GM12878 (cell line): ENCODE data around the gene IL20RA. TPM values are rescaled to one million over a fixed set of nuclear protein-coding genes. Genes with fewer than 3 reads are reported as not detected.

Source experiments
- ATAC-seq: fragments of 200-7000 bp; cut with Tn5 transposase; 3 replicates; pipeline ENCODE4 v1.9.1; 2020; ENCODE audit warnings: mild to moderate bottlenecking, moderate library complexity
- BruUV-seq: library from RNA; stranded (reverse); fragments of 400-500 nt; replicated peaks from 2 replicates; lab custom pipeline; 2021; lab: Mats Ljungman, UMichigan
- CTCF ChIA-PET: fragments of 300-600 bp; sonication (Branson Sonifier 250); formaldehyde crosslinking; extraction: SDS; loops from one replicate; lab custom pipeline; 2021; ENCODE audit warnings: inconsistent platforms; lab: Yijun Ruan, JAX
- POLR2A ChIA-PET: fragments of 350-600 bp; formaldehyde crosslinking; extraction: SDS; loops from one replicate; lab custom pipeline; 2021; ENCODE audit warnings: inconsistent platforms; lab: Charles Lee
- RAD21 ChIA-PET: fragments of 300-600 bp; sonication (Branson Sonifier 250); formaldehyde crosslinking; loops from one replicate; lab custom pipeline; 2023; ENCODE audit warnings: antibody characterized with exemption; ENCODE audit not compliant: unreplicated experiment; lab: Charles Lee
- SMC1A ChIA-PET: fragments of 300-600 bp; sonication (Branson Sonifier 250); formaldehyde crosslinking; loops from one replicate; lab custom pipeline; 2023; ENCODE audit not compliant: unreplicated experiment, uncharacterized antibody; lab: Charles Lee
- DNase-seq: peaks from one replicate; pipeline ENCODE4 v3.0.0-alpha.2; 2011; ENCODE audit warnings: low read depth, low spot score
- FAIRE-seq: peaks from 3 replicates; lab custom pipeline; 2011; peaks lifted over from hg19 to GRCh38; lab: Jason Lieb, UNC
- H2AFZ ChIP-seq: 2 replicates; pipeline ENCODE4 v1.6.0; 2011; ENCODE audit warnings: low read depth, low read length, control low read depth; ENCODE audit not compliant: control insufficient read depth
- H3K27ac ChIP-seq: 2 replicates; pipeline ENCODE4 v1.5.1; 2011; ENCODE audit warnings: control low read depth; ENCODE audit not compliant: control insufficient read depth, insufficient read depth
- H3K27me3 ChIP-seq, 2 experiments: replicated peaks in 1 of 2; 2 replicates each; pipeline versions ENCODE4 v1.6.0 to v1.6.1; 2011; ENCODE audit warnings: low read length in 1 of 2; ENCODE audit not compliant: control insufficient read depth in 2 of 2, insufficient read depth in 2 of 2
- H3K36me3 ChIP-seq, 2 experiments: 2 replicates each; pipeline ENCODE4 v1.5.1; 2011; ENCODE audit warnings: low read length in 1 of 2; ENCODE audit not compliant: control insufficient read depth in 2 of 2, insufficient read depth in 2 of 2
- H3K4me1 ChIP-seq: 2 replicates; pipeline ENCODE4 v1.6.1; 2011; ENCODE audit warnings: mild to moderate bottlenecking, low read length, moderate library complexity, mixed read lengths; ENCODE audit not compliant: control insufficient read depth, insufficient read depth
- H3K4me2 ChIP-seq: 2 replicates; pipeline ENCODE4 v1.6.0; 2011; ENCODE audit warnings: control low read depth; ENCODE audit not compliant: control insufficient read depth, insufficient read depth
- H3K4me3 ChIP-seq: fragments of 200-600 bp; sonication (generic); 2 replicates; pipeline ENCODE4 v1.5.1; 2016
- H3K79me2 ChIP-seq: 2 replicates; pipeline ENCODE4 v1.6.0; 2011; ENCODE audit warnings: low read length; ENCODE audit not compliant: control insufficient read depth, insufficient read depth
- H3K9ac ChIP-seq: 2 replicates; pipeline ENCODE4 v1.8.0; 2011; ENCODE audit warnings: low read length, control low read depth, mixed read lengths; ENCODE audit not compliant: control insufficient read depth, insufficient read depth
- H3K9me3 ChIP-seq: replicated peaks from 3 replicates; pipeline ENCODE4 v1.5.1; 2011; ENCODE audit warnings: mild to moderate bottlenecking, low read length; ENCODE audit not compliant: control insufficient read depth, insufficient read depth
- H4K20me1 ChIP-seq: 2 replicates; pipeline ENCODE4 v1.6.0; 2011; ENCODE audit not compliant: control insufficient read depth, insufficient read depth
- ASH2L ChIP-seq: fragments of 300-600, 200-600 bp; sonication (generic); IDR thresholded peaks from 2 replicates; pipeline ENCODE4 v1.6.1; 2017; ENCODE audit warnings: low read depth, mild to moderate bottlenecking, borderline replicate concordance
- CREM ChIP-seq: IDR thresholded peaks from 2 replicates; pipeline ENCODE4 v1.6.1; 2014; ENCODE audit warnings: antibody characterized with exemption, low read depth
- MXI1 ChIP-seq: fragments of 150-350 bp; IDR thresholded peaks from 2 replicates; pipeline ENCODE4 v1.6.1; 2011; ENCODE audit warnings: low read depth, mild to moderate bottlenecking, inconsistent platforms, low read length, improper control_type of control experiment
- POLR2AphosphoS2 ChIP-seq: IDR thresholded peaks from 2 replicates; pipeline ENCODE4 v1.6.1; 2011; ENCODE audit warnings: low read depth, mild to moderate bottlenecking, low read length, improper control_type of control experiment, moderate library complexity
- YY1 ChIP-seq: IDR thresholded peaks from 2 replicates; pipeline ENCODE4 v1.6.1; 2011; ENCODE audit warnings: low read depth, mild to moderate bottlenecking, low read length
- ZBED1 ChIP-seq: IDR thresholded peaks from 2 replicates; pipeline ENCODE4 v1.6.1; 2016; ENCODE audit warnings: borderline replicate concordance
- ZNF274 ChIP-seq: IDR thresholded peaks from one replicate; pipeline ENCODE4 v1.8.0; 2011; ENCODE audit not compliant: insufficient read length, insufficient read depth
- WGBS: methylation state at CpG from one replicate; pipeline ENCODE4 v1.1.6; 2016; ENCODE audit warnings: low lambda C conversion rate; ENCODE audit not compliant: insufficient replicate concordance, insufficient coverage; ENCODE audit errors: missing lambda C conversion rate; 5-methylcytosine and 5-hydroxymethylcytosine counted together
- in situ Hi-C: fragments of 300-500 bp; cut with MboI; formaldehyde crosslinking; loops from 9 replicates; pipeline ENCODE4 v1.14.3; 2018; ENCODE audit warnings: mixed read lengths
- intact Hi-C: fragments of 100-400 bp; cut with micrococcal nuclease; formaldehyde crosslinking; loops from one replicate; pipeline ENCODE4 v1.14.2; 2022; ENCODE audit not compliant: unreplicated experiment
- polyA plus RNA-seq, 11 experiments: library from polyadenylated mRNA; depleted of rRNA in 4 of 11; unstranded in 6 of 11; stranded (reverse) in 5 of 11; fragments of >200 nt; fragmentation: Nextera tagmentation in 4 of 11; fragmentation: Illumina TruSeq in 1 of 11; extraction: Ambion mirVana in 4 of 11; extraction: Trizol in 1 of 11; gene quantifications; 1 replicate in 1 of 11; 2 replicates in 10 of 11; pipeline versions ENCODE4 v1.2.1 to v1.2.3, GENCODE V29; 2011 to 2016; ENCODE audit warnings: inconsistent platforms in 2 of 11, missing spikeins in 2 of 11, low read depth in 1 of 11
- total RNA-seq, 4 experiments: library from RNA; depleted of rRNA in 3 of 4; stranded (reverse); fragments of >200 nt in 3 of 4; fragmentation: Illumina TruSeq in 1 of 4; extraction: Trizol in 1 of 4; gene quantifications; 2 replicates each; pipeline versions ENCODE4 v1.2.1 to v1.2.3, GENCODE V29; 2013 to 2021
- TF ChIP-seq, protein P1 (sequence below): fragments of 450-650 bp; IDR thresholded peaks from 2 replicates; pipeline ENCODE4 v1.6.1; 2017; ENCODE audit warnings: borderline replicate concordance
- TF ChIP-seq, protein P2 (sequence below): IDR thresholded peaks from 2 replicates; pipeline ENCODE4 v1.6.1; 2012; ENCODE audit warnings: low read length, inconsistent platforms
- TF ChIP-seq, protein P3 (sequence below): fragments of 450-650 bp; IDR thresholded peaks from 2 replicates; pipeline ENCODE4 v1.6.1; 2018; ENCODE audit warnings: mild to moderate bottlenecking, low read depth, moderate library complexity; ENCODE audit not compliant: partially characterized antibody

IL20RA gene
- total and polyA plus RNA-seq, 10 of the 15 experiments (the other 5 are each of a cell fraction or from before 2014, with no cell fraction given), result 0.02 to 0.16 (median 0.09) TPM; not detected in 3

- TF ChIP-seq ASH2L (no peak), CREM (no peak)
- TF ChIP-seq, protein P1, sequence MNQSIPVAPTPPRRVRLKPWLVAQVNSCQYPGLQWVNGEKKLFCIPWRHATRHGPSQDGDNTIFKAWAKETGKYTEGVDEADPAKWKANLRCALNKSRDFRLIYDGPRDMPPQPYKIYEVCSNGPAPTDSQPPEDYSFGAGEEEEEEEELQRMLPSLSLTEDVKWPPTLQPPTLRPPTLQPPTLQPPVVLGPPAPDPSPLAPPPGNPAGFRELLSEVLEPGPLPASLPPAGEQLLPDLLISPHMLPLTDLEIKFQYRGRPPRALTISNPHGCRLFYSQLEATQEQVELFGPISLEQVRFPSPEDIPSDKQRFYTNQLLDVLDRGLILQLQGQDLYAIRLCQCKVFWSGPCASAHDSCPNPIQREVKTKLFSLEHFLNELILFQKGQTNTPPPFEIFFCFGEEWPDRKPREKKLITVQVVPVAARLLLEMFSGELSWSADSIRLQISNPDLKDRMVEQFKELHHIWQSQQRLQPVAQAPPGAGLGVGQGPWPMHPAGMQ, result no peak
- TF ChIP-seq, all 136 proteins: peak for 0
Measured at GRCh38 chr6:136955123-136955522, 89.6 kb downstream of the IL20RA start (continued).

DNA sequence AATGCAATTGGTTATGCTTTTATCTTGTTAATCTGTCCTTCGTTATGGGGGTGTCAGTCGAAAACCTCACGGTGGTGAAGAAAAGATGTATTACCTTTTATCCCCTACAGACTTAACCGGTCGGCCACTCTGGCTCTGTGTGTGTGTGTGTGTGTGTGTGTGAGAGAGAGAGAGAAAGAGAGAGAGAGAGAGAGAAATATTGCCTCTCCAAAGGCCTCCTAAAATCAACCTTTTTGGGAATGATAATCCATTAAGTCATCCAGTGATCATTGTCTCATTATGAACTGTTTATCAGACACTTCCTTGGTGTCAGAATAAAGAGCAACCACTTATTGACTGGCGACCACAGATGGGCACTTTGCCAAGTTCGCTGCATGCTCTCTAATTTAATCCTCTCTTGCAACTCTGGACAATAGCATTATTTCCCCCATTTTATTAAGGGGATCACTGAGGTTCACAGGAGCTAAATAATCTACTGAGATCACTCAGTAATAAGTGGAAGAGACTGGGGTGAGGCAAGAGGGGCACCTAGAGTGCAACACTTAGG lies 92.0 kb downstream of the IL20RA start:
- TF ChIP-seq, protein P2, sequence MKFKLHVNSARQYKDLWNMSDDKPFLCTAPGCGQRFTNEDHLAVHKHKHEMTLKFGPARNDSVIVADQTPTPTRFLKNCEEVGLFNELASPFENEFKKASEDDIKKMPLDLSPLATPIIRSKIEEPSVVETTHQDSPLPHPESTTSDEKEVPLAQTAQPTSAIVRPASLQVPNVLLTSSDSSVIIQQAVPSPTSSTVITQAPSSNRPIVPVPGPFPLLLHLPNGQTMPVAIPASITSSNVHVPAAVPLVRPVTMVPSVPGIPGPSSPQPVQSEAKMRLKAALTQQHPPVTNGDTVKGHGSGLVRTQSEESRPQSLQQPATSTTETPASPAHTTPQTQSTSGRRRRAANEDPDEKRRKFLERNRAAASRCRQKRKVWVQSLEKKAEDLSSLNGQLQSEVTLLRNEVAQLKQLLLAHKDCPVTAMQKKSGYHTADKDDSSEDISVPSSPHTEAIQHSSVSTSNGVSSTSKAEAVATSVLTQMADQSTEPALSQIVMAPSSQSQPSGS, result no peak
- no peak for TF ChIP-seq YY1
- no peak for TF ChIP-seq POLR2AphosphoS2
- TF ChIP-seq, protein P3, sequence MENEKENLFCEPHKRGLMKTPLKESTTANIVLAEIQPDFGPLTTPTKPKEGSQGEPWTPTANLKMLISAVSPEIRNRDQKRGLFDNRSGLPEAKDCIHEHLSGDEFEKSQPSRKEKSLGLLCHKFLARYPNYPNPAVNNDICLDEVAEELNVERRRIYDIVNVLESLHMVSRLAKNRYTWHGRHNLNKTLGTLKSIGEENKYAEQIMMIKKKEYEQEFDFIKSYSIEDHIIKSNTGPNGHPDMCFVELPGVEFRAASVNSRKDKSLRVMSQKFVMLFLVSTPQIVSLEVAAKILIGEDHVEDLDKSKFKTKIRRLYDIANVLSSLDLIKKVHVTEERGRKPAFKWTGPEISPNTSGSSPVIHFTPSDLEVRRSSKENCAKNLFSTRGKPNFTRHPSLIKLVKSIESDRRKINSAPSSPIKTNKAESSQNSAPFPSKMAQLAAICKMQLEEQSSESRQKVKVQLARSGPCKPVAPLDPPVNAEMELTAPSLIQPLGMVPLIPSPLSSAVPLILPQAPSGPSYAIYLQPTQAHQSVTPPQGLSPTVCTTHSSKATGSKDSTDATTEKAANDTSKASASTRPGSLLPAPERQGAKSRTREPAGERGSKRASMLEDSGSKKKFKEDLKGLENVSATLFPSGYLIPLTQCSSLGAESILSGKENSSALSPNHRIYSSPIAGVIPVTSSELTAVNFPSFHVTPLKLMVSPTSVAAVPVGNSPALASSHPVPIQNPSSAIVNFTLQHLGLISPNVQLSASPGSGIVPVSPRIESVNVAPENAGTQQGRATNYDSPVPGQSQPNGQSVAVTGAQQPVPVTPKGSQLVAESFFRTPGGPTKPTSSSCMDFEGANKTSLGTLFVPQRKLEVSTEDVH, result no peak
- no peak for TF ChIP-seq MXI1
- TF ChIP-seq ZNF274, result no peak
- TF ChIP-seq ASH2L, result no peak
- TF ChIP-seq ZBED1, result no peak
- SMC1A ChIA-PET, result no interaction called here
- Histone ChIP-seq H3K4me1 (peaks cover 4% of the 10 kb centered on the region; the same call in 1 of the 2 replicates), H3K4me2 (no peak overlapping the region), H2AFZ (no peak overlapping the region), H3K9me3 (no peaks in the 10 kb centered on the region), H3K36me3 (no peaks in the 10 kb centered on the region), H3K4me3 (no peak overlapping the region), H4K20me1 (no peaks in the 10 kb centered on the region), H3K27me3 (no peaks in the 10 kb centered on the region; a peak in 2 of 4 replicates), H3K27ac (no peak overlapping the region), H3K9ac (no peak overlapping the region), H3K79me2 (no peaks in the 10 kb centered on the region)
- ATAC-seq, result no peak
- intact Hi-C loops (no loop called here), in situ Hi-C loops (no loop called here)
- no peak for DNase-seq
- BruUV-seq, result no TSS peak
- RAD21 ChIA-PET, result no interaction called here
- WGBS, result 64% methylated on average over 7 of the region's 7 CpGs
- CTCF ChIA-PET, result no interaction called here
- FAIRE-seq, result no peak
- POLR2A ChIA-PET, result no interaction called here
